ENCODE measurements around the gene WWOX. TPM values are rescaled to one million over a fixed set of nuclear protein-coding genes. Genes with fewer than 3 reads are reported as not detected.

Gene WWOX
- total RNA-seq, 1 donor from 2014 or later, result 106 TPM

GRCh38 chr16:78480588-78480987 lies 381.1 kb downstream of the WWOX start:
- DNase-seq (ENCODE audit: low spot score in 2 of 2), result no peak
- H3K9me3 ChIP-seq, result no peaks in the 10 kb centered on the region
- H3K27me3 ChIP-seq, result no peaks in the 10 kb centered on the region
- intact Hi-C loops (cut with DNase I), result no loop called here
- no peak overlapping the region for H3K27ac ChIP-seq
- H3K4me1 ChIP-seq, result no peaks in the 10 kb centered on the region
- no peak overlapping the region for H3K4me3 ChIP-seq
- TF ChIP-seq CTCF (IDR thresholded peaks at IDR 0.05), result no peak
- H3K36me3 ChIP-seq, result no peaks in the 10 kb centered on the region

- intact Hi-C loops (cut with DNase I), result no loop called here
- TF ChIP-seq CTCF (IDR thresholded peaks at IDR 0.05), result no peak
- DNase-seq (ENCODE audit: low spot score in 2 of 2), result no peak
- no peak overlapping the region for H3K27ac ChIP-seq
- H3K36me3 ChIP-seq, result no peaks in the 10 kb centered on the region
- H3K9me3 ChIP-seq, result no peaks in the 10 kb centered on the region
- H3K4me1 ChIP-seq, result no peaks in the 10 kb centered on the region
- H3K27me3 ChIP-seq, result no peaks in the 10 kb centered on the region
- H3K4me3 ChIP-seq, result no peak overlapping the region
Measured at GRCh38 chr16:78483124-78483992, 383.9 kb downstream of the WWOX start.

GRCh38 chr16:78484509-78485058 lies 385.1 kb downstream of the WWOX start:
- Histone ChIP-seq H3K4me3 (no peak overlapping the region), H3K4me1 (no peaks in the 10 kb centered on the region), H3K9me3 (no peaks in the 10 kb centered on the region), H3K36me3 (no peaks in the 10 kb centered on the region), H3K27ac (no peak overlapping the region), H3K27me3 (no peaks in the 10 kb centered on the region)
- TF ChIP-seq CTCF (IDR thresholded peaks at IDR 0.05), result no peak
- intact Hi-C loops (cut with DNase I), result no loop called here
- DNase-seq (ENCODE audit: low spot score in 2 of 2), result no peak

GRCh38 chr16:78485188-78485916 lies 385.9 kb downstream of the WWOX start:
- no peak for TF ChIP-seq CTCF (IDR thresholded peaks at IDR 0.05)
- no peaks in the 10 kb centered on the region for H3K27me3 ChIP-seq
- DNase-seq (ENCODE audit: low spot score in 2 of 2), result no peak
- intact Hi-C loops (cut with DNase I), result no loop called here
- H3K4me1 ChIP-seq, result no peaks in the 10 kb centered on the region
- no peak overlapping the region for H3K4me3 ChIP-seq
- H3K27ac ChIP-seq, result no peak overlapping the region
- H3K36me3 ChIP-seq, result no peaks in the 10 kb centered on the region
- no peaks in the 10 kb centered on the region for H3K9me3 ChIP-seq

GRCh38 chr16:78485917-78486257 lies 386.4 kb downstream of the WWOX start:
- DNase-seq (ENCODE audit: low spot score in 2 of 2), result no peak
- H3K9me3 ChIP-seq, result no peaks in the 10 kb centered on the region
- no peak for TF ChIP-seq CTCF (IDR thresholded peaks at IDR 0.05)
- H3K4me1 ChIP-seq, result no peaks in the 10 kb centered on the region
- no peak overlapping the region for H3K4me3 ChIP-seq
- no peak overlapping the region for H3K27ac ChIP-seq
- intact Hi-C loops (cut with DNase I), result no loop called here
- no peaks in the 10 kb centered on the region for H3K27me3 ChIP-seq
- H3K36me3 ChIP-seq, result no peaks in the 10 kb centered on the region
